GM23338 (cell line): ENCODE measurements around the gene DIAPH3. TPM values are rescaled to one million over a fixed set of nuclear protein-coding genes. Genes with fewer than 3 reads are reported as not detected.

ENCODE experiments used
- ATAC-seq: fragments of 200-7000 bp; cut with Tn5 transposase; 3 replicates; pipeline ENCODE4 v1.9.1; 2020
- DNase-seq: peaks from one replicate; pipeline ENCODE4 v3.0.0-alpha.2; 2015; ENCODE audit warnings: low spot score
- H2AFZ ChIP-seq: fragments of 200-600 bp; sonication (generic); 2 replicates; pipeline ENCODE4 v1.8.0; 2016; ENCODE audit warnings: antibody characterized with exemption, mild to moderate bottlenecking, moderate library complexity
- H3F3A ChIP-seq: fragments of 200-600 bp; sonication (generic); replicated peaks from 2 replicates; pipeline ENCODE4 v1.8.0; 2017; ENCODE audit warnings: antibody characterized with exemption, mixed run types, low read depth
- H3K27ac ChIP-seq: fragments of 200-600 bp; sonication (generic); 2 replicates; pipeline ENCODE4 v1.6.1; 2016; ENCODE audit warnings: low read depth
- H3K27me3 ChIP-seq: fragments of 200-600 bp; sonication (generic); 2 replicates; pipeline ENCODE4 v1.8.0; 2016; ENCODE audit warnings: mild to moderate bottlenecking, mixed run types, moderate library complexity; ENCODE audit not compliant: insufficient read depth
- H3K36me3 ChIP-seq: fragments of 200-600 bp; sonication (generic); 2 replicates; pipeline ENCODE4 v1.8.0; 2016; ENCODE audit warnings: mild to moderate bottlenecking; ENCODE audit not compliant: insufficient read depth
- H3K4me1 ChIP-seq: fragments of 200-600 bp; sonication (generic); 2 replicates; pipeline ENCODE4 v1.8.0; 2016; ENCODE audit warnings: mild to moderate bottlenecking, moderate library complexity; ENCODE audit not compliant: insufficient read depth
- H3K4me2 ChIP-seq: fragments of 200-600 bp; sonication (generic); 2 replicates; pipeline ENCODE4 v1.7.1; 2017; ENCODE audit warnings: mixed run types
- H3K4me3 ChIP-seq: fragments of 200-600 bp; sonication (generic); 2 replicates; pipeline ENCODE4 v1.6.1; 2016; ENCODE audit warnings: mixed run types
- H3K79me2 ChIP-seq: fragments of 200-600 bp; sonication (generic); replicated peaks from 2 replicates; pipeline ENCODE4 v1.8.0; 2017; ENCODE audit warnings: mild to moderate bottlenecking; ENCODE audit not compliant: insufficient read depth
- H3K9me2 ChIP-seq: fragments of 200-600 bp; sonication (generic); 2 replicates; pipeline ENCODE4 v1.8.0; 2017; ENCODE audit not compliant: insufficient read depth
- H4K20me1 ChIP-seq: fragments of 200-600 bp; sonication (generic); replicated peaks from 2 replicates; pipeline ENCODE4 v1.8.0; 2017; ENCODE audit warnings: mild to moderate bottlenecking; ENCODE audit not compliant: insufficient read depth
- H3K27ac Mint-ChIP-seq: 2 replicates; pipeline ENCODE4 v1.8.0; 2020; ENCODE audit warnings: inconsistent platforms, mild to moderate bottlenecking, moderate library complexity, mixed read lengths
- H3K27me3 Mint-ChIP-seq: 3 replicates; pipeline ENCODE4 v1.8.0; 2022; ENCODE audit warnings: low read depth, mild to moderate bottlenecking, moderate library complexity, mixed read lengths, inconsistent platforms; ENCODE audit not compliant: insufficient read depth, poor library complexity
- H3K36me3 Mint-ChIP-seq: 3 replicates; pipeline ENCODE4 v1.8.0; 2021; ENCODE audit warnings: low read depth, mild to moderate bottlenecking, inconsistent platforms, moderate library complexity, mixed read lengths
- H3K4me1 Mint-ChIP-seq: 3 replicates; pipeline ENCODE4 v1.8.0; 2020; ENCODE audit warnings: mild to moderate bottlenecking, inconsistent platforms, mixed read lengths
- H3K4me3 Mint-ChIP-seq: 3 replicates; pipeline ENCODE4 v1.8.0; 2021; ENCODE audit warnings: moderate library complexity, mild to moderate bottlenecking, inconsistent platforms, mixed read lengths
- H3K9me3 Mint-ChIP-seq: 3 replicates; pipeline ENCODE4 v1.8.0; 2020; ENCODE audit warnings: moderate library complexity, mild to moderate bottlenecking, inconsistent platforms, mixed read lengths
- CREB1 ChIP-seq: fragments of 250-450 bp; sonication (Bioruptor Pico); IDR thresholded peaks from 2 replicates; pipeline ENCODE4 v1.5.0; 2020; ENCODE audit warnings: low read depth, mild to moderate bottlenecking, moderate library complexity
- EZH2 ChIP-seq: fragments of 200-600 bp; sonication (generic); IDR thresholded peaks from one replicate; pipeline ENCODE4 v1.8.0; 2017; ENCODE audit warnings: antibody characterized with exemption, mild to moderate bottlenecking, low read depth; ENCODE audit not compliant: unreplicated experiment
- EZH2phosphoT487 ChIP-seq: fragments of 200-600 bp; sonication (generic); IDR thresholded peaks from one replicate; pipeline ENCODE4 v1.8.1; 2018; ENCODE audit warnings: antibody characterized with exemption; ENCODE audit not compliant: unreplicated experiment
- JUNB ChIP-seq: IDR thresholded peaks from one replicate; pipeline ENCODE4 v1.6.1; 2016; ENCODE audit warnings: antibody characterized with exemption; ENCODE audit not compliant: unreplicated experiment
- NANOG ChIP-seq: IDR thresholded peaks from 2 replicates; pipeline ENCODE4 v1.6.1; 2016; ENCODE audit warnings: antibody characterized with exemption, borderline replicate concordance
- POLR2AphosphoS5 ChIP-seq: IDR thresholded peaks from 2 replicates; pipeline ENCODE4 v1.6.1; 2016; ENCODE audit warnings: antibody characterized with exemption, low read depth
- STAT1 ChIP-seq: IDR thresholded peaks from one replicate; pipeline ENCODE4 v1.6.1; 2016; ENCODE audit warnings: antibody characterized with exemption; ENCODE audit not compliant: unreplicated experiment
- ZNF114 ChIP-seq: fragments of 250-450 bp; sonication (Bioruptor Pico); IDR thresholded peaks from 2 replicates; pipeline ENCODE4 v1.5.0; 2020; ENCODE audit warnings: mild to moderate bottlenecking, moderate library complexity
- ZNF331 ChIP-seq: fragments of 250-450 bp; sonication (Bioruptor Pico); IDR thresholded peaks from 2 replicates; pipeline ENCODE4 v1.5.0; 2020; ENCODE audit warnings: low read depth, mild to moderate bottlenecking, moderate library complexity
- polyA plus RNA-seq: library from polyadenylated mRNA; unstranded; fragments of >200 nt; fragmentation: Nextera tagmentation; extraction: Ambion mirVana; gene quantifications from 2 replicates; pipeline ENCODE4 v1.2.1, GENCODE V29; 2016
- total RNA-seq: library from RNA; depleted of rRNA; stranded (reverse); fragments of >200 nt; shearing (Covaris generic); gene quantifications from 2 replicates; pipeline ENCODE4 v1.2.3, GENCODE V29; 2014
- TF ChIP-seq, protein P1 (sequence below): IDR thresholded peaks from one replicate; pipeline ENCODE4 v1.6.1; 2018; ENCODE audit warnings: antibody characterized with exemption; ENCODE audit not compliant: unreplicated experiment
- TF ChIP-seq, protein P2 (sequence below): IDR thresholded peaks from 2 replicates; pipeline ENCODE4 v1.6.1; 2016; ENCODE audit warnings: antibody characterized with exemption
- TF ChIP-seq, protein P3 (sequence below), 2 experiments: fragments of 200-600 bp in 1 of 2; sonication (generic) in 1 of 2; conservative IDR thresholded peaks; 2 replicates each; pipeline versions ENCODE4 v1.5.1 to v1.6.1; 2016 to 2017; ENCODE audit warnings: antibody characterized with exemption in 2 of 2, low read depth in 2 of 2, mild to moderate bottlenecking in 2 of 2, moderate library complexity in 1 of 2
- TF ChIP-seq, protein P4 (sequence below): fragments of 250-450 bp; sonication (Bioruptor Pico); IDR thresholded peaks from 2 replicates; pipeline ENCODE4 v1.5.0; 2020; ENCODE audit warnings: mild to moderate bottlenecking, moderate library complexity

Gene DIAPH3
- total and polyA plus RNA-seq, 2 experiments from 2014 or later: 23.4 to 30.2 TPM

DNA sequence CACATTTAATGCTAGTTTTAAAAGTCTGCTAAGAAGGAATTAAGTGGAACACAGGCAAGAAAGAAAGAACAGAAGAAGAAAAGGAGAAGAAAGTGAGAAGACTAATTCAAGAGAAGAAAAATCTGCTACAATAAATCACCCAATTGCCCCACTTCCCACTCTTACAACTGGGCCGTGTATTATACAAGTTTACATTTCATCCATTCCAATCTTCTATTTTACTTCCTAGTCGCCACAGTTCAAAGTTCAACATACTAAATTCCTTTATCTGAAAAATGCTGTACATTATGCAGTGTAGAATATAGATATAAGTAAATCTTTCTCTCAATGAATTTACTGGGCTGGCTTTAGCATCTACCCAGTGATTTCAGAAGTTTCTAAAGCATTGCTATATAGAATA is 328.2 kb downstream of the DIAPH3 start:
- Mint-ChIP-seq H3K4me3 (no peak overlapping the region), H3K27me3 (no peaks in the 10 kb centered on the region), H3K4me1 (peaks cover 21% of the 10 kb centered on the region), H3K36me3 (no peaks in the 10 kb centered on the region), H3K27ac (peak overlapping the region; percentile 6; the same call in 1 of the 2 replicates), H3K9me3 (no peaks in the 10 kb centered on the region)
- no peak for DNase-seq
- no peak for ATAC-seq
- H3F3A ChIP-seq: no peaks in the 10 kb centered on the region
- H3K4me1 ChIP-seq: peaks cover 21% of the 10 kb centered on the region; the same call in 1 of the 2 replicates
- H3K9me2 ChIP-seq: no peaks in the 10 kb centered on the region
- no peaks in the 10 kb centered on the region for H3K79me2 ChIP-seq
- no peaks in the 10 kb centered on the region for H3K36me3 ChIP-seq
- no peak overlapping the region for H3K4me2 ChIP-seq
- no peak overlapping the region for H2AFZ ChIP-seq
- no peak overlapping the region for H3K4me3 ChIP-seq
- H4K20me1 ChIP-seq: no peaks in the 10 kb centered on the region
- no peak overlapping the region for H3K27ac ChIP-seq
- TF ChIP-seq ZNF114 (CRISPR knock-in tag) (no peak), EZH2phosphoT487 (no peak), POLR2AphosphoS5 (no peak), EZH2 (no peak), JUNB (no peak), STAT1 (no peak), NANOG (no peak), CREB1 (CRISPR knock-in tag) (no peak), ZNF331 (CRISPR knock-in tag) (no peak)
- TF ChIP-seq, protein P1, sequence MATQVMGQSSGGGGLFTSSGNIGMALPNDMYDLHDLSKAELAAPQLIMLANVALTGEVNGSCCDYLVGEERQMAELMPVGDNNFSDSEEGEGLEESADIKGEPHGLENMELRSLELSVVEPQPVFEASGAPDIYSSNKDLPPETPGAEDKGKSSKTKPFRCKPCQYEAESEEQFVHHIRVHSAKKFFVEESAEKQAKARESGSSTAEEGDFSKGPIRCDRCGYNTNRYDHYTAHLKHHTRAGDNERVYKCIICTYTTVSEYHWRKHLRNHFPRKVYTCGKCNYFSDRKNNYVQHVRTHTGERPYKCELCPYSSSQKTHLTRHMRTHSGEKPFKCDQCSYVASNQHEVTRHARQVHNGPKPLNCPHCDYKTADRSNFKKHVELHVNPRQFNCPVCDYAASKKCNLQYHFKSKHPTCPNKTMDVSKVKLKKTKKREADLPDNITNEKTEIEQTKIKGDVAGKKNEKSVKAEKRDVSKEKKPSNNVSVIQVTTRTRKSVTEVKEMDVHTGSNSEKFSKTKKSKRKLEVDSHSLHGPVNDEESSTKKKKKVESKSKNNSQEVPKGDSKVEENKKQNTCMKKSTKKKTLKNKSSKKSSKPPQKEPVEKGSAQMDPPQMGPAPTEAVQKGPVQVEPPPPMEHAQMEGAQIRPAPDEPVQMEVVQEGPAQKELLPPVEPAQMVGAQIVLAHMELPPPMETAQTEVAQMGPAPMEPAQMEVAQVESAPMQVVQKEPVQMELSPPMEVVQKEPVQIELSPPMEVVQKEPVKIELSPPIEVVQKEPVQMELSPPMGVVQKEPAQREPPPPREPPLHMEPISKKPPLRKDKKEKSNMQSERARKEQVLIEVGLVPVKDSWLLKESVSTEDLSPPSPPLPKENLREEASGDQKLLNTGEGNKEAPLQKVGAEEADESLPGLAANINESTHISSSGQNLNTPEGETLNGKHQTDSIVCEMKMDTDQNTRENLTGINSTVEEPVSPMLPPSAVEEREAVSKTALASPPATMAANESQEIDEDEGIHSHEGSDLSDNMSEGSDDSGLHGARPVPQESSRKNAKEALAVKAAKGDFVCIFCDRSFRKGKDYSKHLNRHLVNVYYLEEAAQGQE: no peak
- TF ChIP-seq, protein P2, sequence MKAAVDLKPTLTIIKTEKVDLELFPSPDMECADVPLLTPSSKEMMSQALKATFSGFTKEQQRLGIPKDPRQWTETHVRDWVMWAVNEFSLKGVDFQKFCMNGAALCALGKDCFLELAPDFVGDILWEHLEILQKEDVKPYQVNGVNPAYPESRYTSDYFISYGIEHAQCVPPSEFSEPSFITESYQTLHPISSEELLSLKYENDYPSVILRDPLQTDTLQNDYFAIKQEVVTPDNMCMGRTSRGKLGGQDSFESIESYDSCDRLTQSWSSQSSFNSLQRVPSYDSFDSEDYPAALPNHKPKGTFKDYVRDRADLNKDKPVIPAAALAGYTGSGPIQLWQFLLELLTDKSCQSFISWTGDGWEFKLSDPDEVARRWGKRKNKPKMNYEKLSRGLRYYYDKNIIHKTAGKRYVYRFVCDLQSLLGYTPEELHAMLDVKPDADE: no peak
- TF ChIP-seq, protein P3, sequence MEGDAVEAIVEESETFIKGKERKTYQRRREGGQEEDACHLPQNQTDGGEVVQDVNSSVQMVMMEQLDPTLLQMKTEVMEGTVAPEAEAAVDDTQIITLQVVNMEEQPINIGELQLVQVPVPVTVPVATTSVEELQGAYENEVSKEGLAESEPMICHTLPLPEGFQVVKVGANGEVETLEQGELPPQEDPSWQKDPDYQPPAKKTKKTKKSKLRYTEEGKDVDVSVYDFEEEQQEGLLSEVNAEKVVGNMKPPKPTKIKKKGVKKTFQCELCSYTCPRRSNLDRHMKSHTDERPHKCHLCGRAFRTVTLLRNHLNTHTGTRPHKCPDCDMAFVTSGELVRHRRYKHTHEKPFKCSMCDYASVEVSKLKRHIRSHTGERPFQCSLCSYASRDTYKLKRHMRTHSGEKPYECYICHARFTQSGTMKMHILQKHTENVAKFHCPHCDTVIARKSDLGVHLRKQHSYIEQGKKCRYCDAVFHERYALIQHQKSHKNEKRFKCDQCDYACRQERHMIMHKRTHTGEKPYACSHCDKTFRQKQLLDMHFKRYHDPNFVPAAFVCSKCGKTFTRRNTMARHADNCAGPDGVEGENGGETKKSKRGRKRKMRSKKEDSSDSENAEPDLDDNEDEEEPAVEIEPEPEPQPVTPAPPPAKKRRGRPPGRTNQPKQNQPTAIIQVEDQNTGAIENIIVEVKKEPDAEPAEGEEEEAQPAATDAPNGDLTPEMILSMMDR (conservative IDR thresholded peaks at IDR 0.05; ENCODE audit: low read depth in 2 of 2): no peak
- TF ChIP-seq, protein P4, sequence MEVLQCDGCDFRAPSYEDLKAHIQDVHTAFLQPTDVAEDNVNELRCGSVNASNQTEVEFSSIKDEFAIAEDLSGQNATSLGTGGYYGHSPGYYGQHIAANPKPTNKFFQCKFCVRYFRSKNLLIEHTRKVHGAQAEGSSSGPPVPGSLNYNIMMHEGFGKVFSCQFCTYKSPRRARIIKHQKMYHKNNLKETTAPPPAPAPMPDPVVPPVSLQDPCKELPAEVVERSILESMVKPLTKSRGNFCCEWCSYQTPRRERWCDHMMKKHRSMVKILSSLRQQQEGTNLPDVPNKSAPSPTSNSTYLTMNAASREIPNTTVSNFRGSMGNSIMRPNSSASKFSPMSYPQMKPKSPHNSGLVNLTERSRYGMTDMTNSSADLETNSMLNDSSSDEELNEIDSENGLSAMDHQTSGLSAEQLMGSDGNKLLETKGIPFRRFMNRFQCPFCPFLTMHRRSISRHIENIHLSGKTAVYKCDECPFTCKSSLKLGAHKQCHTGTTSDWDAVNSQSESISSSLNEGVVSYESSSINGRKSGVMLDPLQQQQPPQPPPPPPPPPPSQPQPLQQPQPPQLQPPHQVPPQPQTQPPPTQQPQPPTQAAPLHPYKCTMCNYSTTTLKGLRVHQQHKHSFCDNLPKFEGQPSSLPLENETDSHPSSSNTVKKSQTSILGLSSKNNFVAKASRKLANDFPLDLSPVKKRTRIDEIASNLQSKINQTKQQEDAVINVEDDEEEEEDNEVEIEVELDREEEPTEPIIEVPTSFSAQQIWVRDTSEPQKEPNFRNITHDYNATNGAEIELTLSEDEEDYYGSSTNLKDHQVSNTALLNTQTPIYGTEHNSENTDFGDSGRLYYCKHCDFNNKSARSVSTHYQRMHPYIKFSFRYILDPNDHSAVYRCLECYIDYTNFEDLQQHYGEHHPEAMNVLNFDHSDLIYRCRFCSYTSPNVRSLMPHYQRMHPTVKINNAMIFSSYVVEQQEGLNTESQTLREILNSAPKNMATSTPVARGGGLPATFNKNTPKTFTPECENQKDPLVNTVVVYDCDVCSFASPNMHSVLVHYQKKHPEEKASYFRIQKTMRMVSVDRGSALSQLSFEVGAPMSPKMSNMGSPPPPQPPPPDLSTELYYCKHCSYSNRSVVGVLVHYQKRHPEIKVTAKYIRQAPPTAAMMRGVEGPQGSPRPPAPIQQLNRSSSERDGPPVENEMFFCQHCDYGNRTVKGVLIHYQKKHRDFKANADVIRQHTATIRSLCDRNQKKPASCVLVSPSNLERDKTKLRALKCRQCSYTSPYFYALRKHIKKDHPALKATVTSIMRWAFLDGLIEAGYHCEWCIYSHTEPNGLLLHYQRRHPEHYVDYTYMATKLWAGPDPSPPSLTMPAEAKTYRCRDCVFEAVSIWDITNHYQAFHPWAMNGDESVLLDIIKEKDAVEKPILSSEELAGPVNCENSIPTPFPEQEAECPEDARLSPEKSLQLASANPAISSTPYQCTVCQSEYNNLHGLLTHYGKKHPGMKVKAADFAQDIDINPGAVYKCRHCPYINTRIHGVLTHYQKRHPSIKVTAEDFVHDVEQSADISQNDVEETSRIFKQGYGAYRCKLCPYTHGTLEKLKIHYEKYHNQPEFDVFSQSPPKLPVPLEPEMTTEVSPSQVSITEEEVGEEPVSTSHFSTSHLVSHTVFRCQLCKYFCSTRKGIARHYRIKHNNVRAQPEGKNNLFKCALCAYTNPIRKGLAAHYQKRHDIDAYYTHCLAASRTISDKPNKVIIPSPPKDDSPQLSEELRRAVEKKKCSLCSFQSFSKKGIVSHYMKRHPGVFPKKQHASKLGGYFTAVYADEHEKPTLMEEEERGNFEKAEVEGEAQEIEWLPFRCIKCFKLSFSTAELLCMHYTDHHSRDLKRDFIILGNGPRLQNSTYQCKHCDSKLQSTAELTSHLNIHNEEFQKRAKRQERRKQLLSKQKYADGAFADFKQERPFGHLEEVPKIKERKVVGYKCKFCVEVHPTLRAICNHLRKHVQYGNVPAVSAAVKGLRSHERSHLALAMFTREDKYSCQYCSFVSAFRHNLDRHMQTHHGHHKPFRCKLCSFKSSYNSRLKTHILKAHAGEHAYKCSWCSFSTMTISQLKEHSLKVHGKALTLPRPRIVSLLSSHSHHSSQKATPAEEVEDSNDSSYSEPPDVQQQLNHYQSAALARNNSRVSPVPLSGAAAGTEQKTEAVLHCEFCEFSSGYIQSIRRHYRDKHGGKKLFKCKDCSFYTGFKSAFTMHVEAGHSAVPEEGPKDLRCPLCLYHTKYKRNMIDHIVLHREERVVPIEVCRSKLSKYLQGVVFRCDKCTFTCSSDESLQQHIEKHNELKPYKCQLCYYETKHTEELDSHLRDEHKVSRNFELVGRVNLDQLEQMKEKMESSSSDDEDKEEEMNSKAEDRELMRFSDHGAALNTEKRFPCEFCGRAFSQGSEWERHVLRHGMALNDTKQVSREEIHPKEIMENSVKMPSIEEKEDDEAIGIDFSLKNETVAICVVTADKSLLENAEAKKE (CRISPR knock-in tag): no peak
- H3K27me3 ChIP-seq: no peaks in the 10 kb centered on the region
